ENCODE results near the gene ZNF503. TPM values are rescaled to one million over a fixed set of nuclear protein-coding genes. Genes with fewer than 3 reads are reported as not detected.
A peak's percentile ranks its signal among the peaks of the same experiment; 100 is the strongest.

ZNF503 gene
- total and polyA plus RNA-seq, 2 experiments from 2014 or later = 0.21 TPM; not detected in 1

- no peaks in the 10 kb centered on the region for H3K36me3 ChIP-seq (ENCODE audit: insufficient read depth)
- H3K9me2 ChIP-seq (ENCODE audit: insufficient read depth) = no peaks in the 10 kb centered on the region
- no peak for ATAC-seq
- peaks cover 100% of the 10 kb centered on the region for H3K27me3 ChIP-seq (ENCODE audit: insufficient read depth)
- H3F3A ChIP-seq (replicated peaks; ENCODE audit: low read depth) = peaks cover 6% of the 10 kb centered on the region; the same call in 1 of the 2 replicates
- DNase-seq (ENCODE audit: low spot score) = peak; percentile 32
- peak overlapping the region; percentile 71 for H3K4me3 Mint-ChIP-seq
- peak; percentile 6 for TF ChIP-seq EZH2 (IDR thresholded peaks at IDR 0.05; ENCODE audit: low read depth, unreplicated experiment)
- no peak for TF ChIP-seq POLR2AphosphoS5 (IDR thresholded peaks at IDR 0.05; ENCODE audit: low read depth)
- TF ChIP-seq ZNF462 (CRISPR knock-in tag; IDR thresholded peaks at IDR 0.05) = no peak
- H3K4me1 ChIP-seq (ENCODE audit: insufficient read depth) = peaks cover 37% of the 10 kb centered on the region
- H3K27ac Mint-ChIP-seq = no peak overlapping the region
- H3K27ac ChIP-seq (ENCODE audit: low read depth) = no peak overlapping the region
- H3K4me2 ChIP-seq = peak overlapping the region; percentile 73
- H3K9me3 Mint-ChIP-seq = no peaks in the 10 kb centered on the region; the same call in 2 of the 3 replicates
- H3K4me3 ChIP-seq = peak overlapping the region; percentile 44
- peaks cover 36% of the 10 kb centered on the region for H3K4me1 Mint-ChIP-seq
- H4K20me1 ChIP-seq (replicated peaks; ENCODE audit: insufficient read depth) = peaks cover 29% of the 10 kb centered on the region; the same call in 1 of the 2 replicates
- H3K79me2 ChIP-seq (replicated peaks; ENCODE audit: insufficient read depth) = no peaks in the 10 kb centered on the region
- peaks cover 81% of the 10 kb centered on the region for H3K27me3 Mint-ChIP-seq (ENCODE audit: insufficient read depth, low read depth, poor library complexity)
- no peak overlapping the region for H2AFZ ChIP-seq
- H3K36me3 Mint-ChIP-seq (ENCODE audit: low read depth) = no peaks in the 10 kb centered on the region; the same call in 2 of the 3 replicates
These were observed 31.7 kb upstream of the ZNF503 start for GRCh38 chr10:75433216-75433615.

GRCh38 chr10:75432763-75433162, 31.2 kb upstream of the ZNF503 start:
- Mint-ChIP-seq H3K36me3 (ENCODE audit: low read depth) (no peaks in the 10 kb centered on the region; the same call in 2 of the 3 replicates), H3K4me3 (peak overlapping the region; percentile 71; the same call in 2 of the 3 replicates), H3K9me3 (no peaks in the 10 kb centered on the region; the same call in 2 of the 3 replicates), H3K27me3 (ENCODE audit: insufficient read depth, low read depth, poor library complexity) (peaks cover 78% of the 10 kb centered on the region), H3K4me1 (peaks cover 36% of the 10 kb centered on the region), H3K27ac (no peak overlapping the region)
- H3K79me2 ChIP-seq (replicated peaks; ENCODE audit: insufficient read depth) = no peaks in the 10 kb centered on the region
- peaks cover 100% of the 10 kb centered on the region for H3K27me3 ChIP-seq (ENCODE audit: insufficient read depth)
- H4K20me1 ChIP-seq (replicated peaks; ENCODE audit: insufficient read depth) = peaks cover 29% of the 10 kb centered on the region; the same call in 1 of the 2 replicates
- no peaks in the 10 kb centered on the region for H3K36me3 ChIP-seq (ENCODE audit: insufficient read depth)
- ATAC-seq = peak; percentile 8
- H3K4me1 ChIP-seq (ENCODE audit: insufficient read depth) = peaks cover 40% of the 10 kb centered on the region
- H3K4me2 ChIP-seq = peak overlapping the region; percentile 73
- H2AFZ ChIP-seq = no peak overlapping the region
- H3K4me3 ChIP-seq = peak overlapping the region; percentile 44
- H3K27ac ChIP-seq (ENCODE audit: low read depth) = no peak overlapping the region
- peaks cover 6% of the 10 kb centered on the region; the same call in 1 of the 2 replicates for H3F3A ChIP-seq (replicated peaks; ENCODE audit: low read depth)
- H3K9me2 ChIP-seq (ENCODE audit: insufficient read depth) = no peaks in the 10 kb centered on the region
- no peak for DNase-seq (ENCODE audit: low spot score)
- TF ChIP-seq CTCF (conservative IDR thresholded peaks at IDR 0.05; ENCODE audit: low read depth in 2 of 2) (no peak), POLR2AphosphoS5 (IDR thresholded peaks at IDR 0.05; ENCODE audit: low read depth) (no peak), NANOG (IDR thresholded peaks at IDR 0.05; ENCODE audit: borderline replicate concordance) (no peak), EZH2phosphoT487 (IDR thresholded peaks at IDR 0.05; ENCODE audit: unreplicated experiment) (no peak), JUNB (IDR thresholded peaks at IDR 0.05; ENCODE audit: unreplicated experiment) (no peak), STAT1 (IDR thresholded peaks at IDR 0.05; ENCODE audit: unreplicated experiment) (no peak), CREB1 (CRISPR knock-in tag; IDR thresholded peaks at IDR 0.05; ENCODE audit: low read depth) (no peak), REST (IDR thresholded peaks at IDR 0.05; ENCODE audit: unreplicated experiment) (no peak)
